WTC11 (cell line): ENCODE data around the gene IVD. TPM values are rescaled to one million over a fixed set of nuclear protein-coding genes. Genes with fewer than 3 reads are reported as not detected.
A peak's percentile ranks its signal among the peaks of the same experiment; 100 is the strongest.

ENCODE experiments used
- ATAC-seq: fragments of 200-7000 bp; cut with Tn5 transposase; 2 replicates; pipeline ENCODE4 v1.10.0; 2021; ENCODE audit warnings: mild to moderate bottlenecking, moderate library complexity
- CTCF ChIA-PET: fragments of 300-600 bp; sonication (Branson Sonifier 250); formaldehyde crosslinking; loops from one replicate; lab custom pipeline; 2021; ENCODE audit warnings: antibody characterized with exemption; lab: Charles Lee
- POLR2A ChIA-PET: fragments of 350-600 bp; sonication (Branson Sonifier 250); formaldehyde crosslinking; loops from one replicate; lab custom pipeline; 2021; ENCODE audit warnings: antibody characterized with exemption; lab: Charles Lee
- DNase-seq: peaks from one replicate; pipeline ENCODE4 v3.0.0; 2021; ENCODE audit warnings: low spot score
- H3K27ac Mint-ChIP-seq: 2 replicates; pipeline ENCODE4 v1.8.0; 2021; ENCODE audit warnings: mixed read lengths
- H3K27me3 Mint-ChIP-seq: 2 replicates; pipeline ENCODE4 v1.8.0; 2021; ENCODE audit warnings: low read depth, mild to moderate bottlenecking, moderate library complexity, mixed read lengths
- H3K36me3 Mint-ChIP-seq: 2 replicates; pipeline ENCODE4 v1.8.0; 2021; ENCODE audit warnings: mixed read lengths
- H3K4me1 Mint-ChIP-seq: 2 replicates; pipeline ENCODE4 v1.8.0; 2022; ENCODE audit warnings: mixed read lengths
- H3K4me3 Mint-ChIP-seq: 2 replicates; pipeline ENCODE4 v1.8.0; 2021; ENCODE audit warnings: mild to moderate bottlenecking, moderate library complexity, mixed read lengths
- H3K9me3 Mint-ChIP-seq: 2 replicates; pipeline ENCODE4 v1.8.0; 2021; ENCODE audit warnings: mixed read lengths
- AFF4 ChIP-seq: sonication (generic); formaldehyde crosslinking; IDR thresholded peaks from 2 replicates; pipeline ENCODE4 v1.8.1; 2023; ENCODE audit warnings: mild to moderate bottlenecking, missing genetic modification reagents, borderline replicate concordance
- CTCF ChIP-seq: fragments of 200-600 bp; IDR thresholded peaks from 2 replicates; pipeline ENCODE4 v1.8.0; 2022; ENCODE audit warnings: antibody characterized with exemption
- E2F4 ChIP-seq: sonication (generic); formaldehyde crosslinking; IDR thresholded peaks from 2 replicates; pipeline ENCODE4 v1.8.1; 2022; ENCODE audit warnings: low read depth, mild to moderate bottlenecking, moderate library complexity, missing genetic modification reagents, borderline replicate concordance
- EMX1 ChIP-seq: fragments of 250-450 bp; sonication (Bioruptor Pico); IDR thresholded peaks from 2 replicates; pipeline ENCODE4 v1.8.0; 2021; ENCODE audit warnings: mild to moderate bottlenecking
- FOXK1 ChIP-seq: sonication (generic); formaldehyde crosslinking; IDR thresholded peaks from 2 replicates; pipeline ENCODE4 v1.8.0; 2022; ENCODE audit warnings: mild to moderate bottlenecking, moderate library complexity, missing genetic modification reagents
- FOXP4 ChIP-seq: sonication (generic); formaldehyde crosslinking; IDR thresholded peaks from 2 replicates; pipeline ENCODE4 v1.8.0; 2022; ENCODE audit warnings: mild to moderate bottlenecking, missing genetic modification reagents
- HMGA2 ChIP-seq: fragments of 250-450 bp; sonication (Bioruptor Pico); IDR thresholded peaks from 2 replicates; pipeline ENCODE4 v1.4.0; 2021; ENCODE audit warnings: mild to moderate bottlenecking, moderate library complexity
- KAT7 ChIP-seq: sonication (generic); formaldehyde crosslinking; IDR thresholded peaks from 2 replicates; pipeline ENCODE4 v1.8.1; 2023; ENCODE audit warnings: missing genetic modification reagents, mild to moderate bottlenecking, borderline replicate concordance
- MAX ChIP-seq: sonication (generic); formaldehyde crosslinking; IDR thresholded peaks from 2 replicates; pipeline ENCODE4 v1.8.0; 2022; ENCODE audit warnings: mild to moderate bottlenecking, missing genetic modification reagents
- NR1H2 ChIP-seq: sonication (generic); formaldehyde crosslinking; IDR thresholded peaks from 2 replicates; pipeline ENCODE4 v1.9.0; 2021; ENCODE audit warnings: mild to moderate bottlenecking, moderate library complexity, missing genetic modification reagents
- PREB ChIP-seq: sonication (generic); formaldehyde crosslinking; IDR thresholded peaks from 2 replicates; pipeline ENCODE4 v1.8.1; 2022; ENCODE audit warnings: mild to moderate bottlenecking, missing genetic modification reagents, moderate library complexity, borderline replicate concordance
- PRRX2 ChIP-seq: fragments of 250-450 bp; sonication (Bioruptor Pico); IDR thresholded peaks from 2 replicates; pipeline ENCODE4 v1.8.0; 2021; ENCODE audit warnings: mild to moderate bottlenecking
- TCF7 ChIP-seq: sonication (generic); formaldehyde crosslinking; IDR thresholded peaks from 2 replicates; pipeline ENCODE4 v1.8.0; 2022; ENCODE audit warnings: mild to moderate bottlenecking, low read depth, missing genetic modification reagents, moderate library complexity
- ZBTB21 ChIP-seq: sonication (generic); formaldehyde crosslinking; IDR thresholded peaks from 2 replicates; pipeline ENCODE4 v1.8.1; 2023; ENCODE audit warnings: mild to moderate bottlenecking, missing genetic modification reagents, borderline replicate concordance
- ZMAT4 ChIP-seq: fragments of 250-450 bp; sonication (Bioruptor Pico); IDR thresholded peaks from 2 replicates; pipeline ENCODE4 v1.9.0; 2021; ENCODE audit warnings: mild to moderate bottlenecking
- ZNF121 ChIP-seq: sonication (generic); formaldehyde crosslinking; IDR thresholded peaks from 2 replicates; pipeline ENCODE4 v1.8.0; 2023; ENCODE audit warnings: missing genetic modification reagents
- ZNF138 ChIP-seq: sonication (generic); formaldehyde crosslinking; conservative IDR thresholded peaks from 2 replicates; pipeline ENCODE4 v1.8.1; 2022; ENCODE audit warnings: mild to moderate bottlenecking, moderate library complexity, missing genetic modification reagents
- ZNF232 ChIP-seq: sonication (generic); formaldehyde crosslinking; IDR thresholded peaks from 2 replicates; pipeline ENCODE4 v1.8.0; 2022; ENCODE audit warnings: mild to moderate bottlenecking, missing genetic modification reagents
- ZNF281 ChIP-seq: sonication (generic); formaldehyde crosslinking; IDR thresholded peaks from 2 replicates; pipeline ENCODE4 v1.8.0; 2023; ENCODE audit warnings: mild to moderate bottlenecking, missing genetic modification reagents
- ZNF512 ChIP-seq: sonication (generic); formaldehyde crosslinking; IDR thresholded peaks from 2 replicates; pipeline ENCODE4 v1.8.1; 2022; ENCODE audit warnings: missing genetic modification reagents, borderline replicate concordance
- total RNA-seq: library from RNA; stranded (reverse); gene quantifications from 3 replicates; pipeline ENCODE4 v1.2.3, GENCODE V29; 2021

IVD gene
- total RNA-seq, 1 experiment from 2014 or later: 96.1 TPM

GRCh38 chr15:40443255-40443654, 37.7 kb downstream of the IVD start (continued):
- no peak for TF ChIP-seq AFF4 (CRISPR knock-in tag)
- TF ChIP-seq MAX (CRISPR knock-in tag): no peak
- TF ChIP-seq NR1H2: no peak
- TF ChIP-seq E2F4 (CRISPR knock-in tag): no peak

- Mint-ChIP-seq H3K27ac (peak overlapping the region; percentile 39), H3K4me3 (peak overlapping the region; percentile 80), H3K27me3 (no peaks in the 10 kb centered on the region), H3K36me3 (0 out of 2 replicates have a peak, but pooled peaks cover 3% of the 10 kb centered on the region), H3K9me3 (no peaks in the 10 kb centered on the region), H3K4me1 (peaks cover 53% of the 10 kb centered on the region)
- DNase-seq (no peak), ATAC-seq (no peak)
- POLR2A ChIA-PET: no interaction called here
- CTCF ChIA-PET: interaction anchor here (1.7 to 2.6 kb wide), 3 partner anchors 63 to 121 kb away, joined by 4 to 12 read pairs (median 5); no protein-coding TSS in a partner anchor
- TF ChIP-seq PREB (CRISPR knock-in tag) (no peak), HMGA2 (no peak), CTCF (no peak), ZMAT4 (CRISPR knock-in tag) (no peak), TCF7 (CRISPR knock-in tag) (no peak), ZNF232 (CRISPR knock-in tag) (no peak), KAT7 (CRISPR knock-in tag) (no peak), ZNF138 (CRISPR knock-in tag) (no peak), EMX1 (no peak), FOXP4 (no peak), ZNF281 (CRISPR knock-in tag) (no peak), ZNF512 (CRISPR knock-in tag) (no peak), FOXK1 (CRISPR knock-in tag) (no peak), PRRX2 (no peak), ZBTB21 (CRISPR knock-in tag) (no peak), ZNF121 (no peak)
These were observed 38.3 kb downstream of the IVD start for GRCh38 chr15:40443846-40444245.
